ENCODE measurements around the gene GAPDHS. TPM values are rescaled to one million over a fixed set of nuclear protein-coding genes. Genes with fewer than 3 reads are reported as not detected.
A peak's percentile ranks its signal among the peaks of the same experiment; 100 is the strongest.

GAPDHS gene
- total RNA-seq, 1 experiment from 2014 or later: not detected

GRCh38 chr19:35556846-35557538, 23.7 kb downstream of the GAPDHS start:
- no peak for TF ChIP-seq CTCF (IDR thresholded peaks at IDR 0.05; ENCODE audit: unreplicated experiment)
- H3K36me3 Mint-ChIP-seq (ENCODE audit: insufficient read depth, unreplicated experiment): no peaks in the 10 kb centered on the region
- H3K27me3 Mint-ChIP-seq (ENCODE audit: unreplicated experiment): peaks cover 83% of the 10 kb centered on the region
- intact Hi-C loops (cut with micrococcal nuclease; ENCODE audit: unreplicated experiment): no loop called here
- H3K27ac Mint-ChIP-seq (ENCODE audit: unreplicated experiment): no peak overlapping the region
- CTCF ChIA-PET: interaction anchor here (1.1 kb wide), 1 partner anchor 48 kb away, joined by 3 read pairs; no protein-coding TSS in a partner anchor
- DNase-seq: no peak
- no peaks in the 10 kb centered on the region for H3K4me1 Mint-ChIP-seq (ENCODE audit: low read depth, unreplicated experiment)
- no peak overlapping the region for H3K4me3 Mint-ChIP-seq (ENCODE audit: low read depth, unreplicated experiment)
- BruUV-seq (replicated peaks): no TSS peak
- H3K9me3 Mint-ChIP-seq (ENCODE audit: low read depth, unreplicated experiment): no peaks in the 10 kb centered on the region

- no peaks in the 10 kb centered on the region for H3K36me3 Mint-ChIP-seq (ENCODE audit: insufficient read depth, unreplicated experiment)
- peaks cover 87% of the 10 kb centered on the region for H3K27me3 Mint-ChIP-seq (ENCODE audit: unreplicated experiment)
- no TSS peak for BruUV-seq (replicated peaks)
- no peak for TF ChIP-seq CTCF (IDR thresholded peaks at IDR 0.05; ENCODE audit: unreplicated experiment)
- H3K4me3 Mint-ChIP-seq (ENCODE audit: low read depth, unreplicated experiment): no peak overlapping the region
- no peaks in the 10 kb centered on the region for H3K9me3 Mint-ChIP-seq (ENCODE audit: low read depth, unreplicated experiment)
- peak; percentile 35 for DNase-seq
- H3K4me1 Mint-ChIP-seq (ENCODE audit: low read depth, unreplicated experiment): no peaks in the 10 kb centered on the region
- intact Hi-C loops (cut with micrococcal nuclease; ENCODE audit: unreplicated experiment): no loop called here
- no peak overlapping the region for H3K27ac Mint-ChIP-seq (ENCODE audit: unreplicated experiment)
- CTCF ChIA-PET: interaction anchor here (0.8 kb wide), 1 partner anchor 49 kb away, joined by 6 read pairs; no protein-coding TSS in a partner anchor
Measured at GRCh38 chr19:35557539-35558399, 24.5 kb downstream of the GAPDHS start.

DNA sequence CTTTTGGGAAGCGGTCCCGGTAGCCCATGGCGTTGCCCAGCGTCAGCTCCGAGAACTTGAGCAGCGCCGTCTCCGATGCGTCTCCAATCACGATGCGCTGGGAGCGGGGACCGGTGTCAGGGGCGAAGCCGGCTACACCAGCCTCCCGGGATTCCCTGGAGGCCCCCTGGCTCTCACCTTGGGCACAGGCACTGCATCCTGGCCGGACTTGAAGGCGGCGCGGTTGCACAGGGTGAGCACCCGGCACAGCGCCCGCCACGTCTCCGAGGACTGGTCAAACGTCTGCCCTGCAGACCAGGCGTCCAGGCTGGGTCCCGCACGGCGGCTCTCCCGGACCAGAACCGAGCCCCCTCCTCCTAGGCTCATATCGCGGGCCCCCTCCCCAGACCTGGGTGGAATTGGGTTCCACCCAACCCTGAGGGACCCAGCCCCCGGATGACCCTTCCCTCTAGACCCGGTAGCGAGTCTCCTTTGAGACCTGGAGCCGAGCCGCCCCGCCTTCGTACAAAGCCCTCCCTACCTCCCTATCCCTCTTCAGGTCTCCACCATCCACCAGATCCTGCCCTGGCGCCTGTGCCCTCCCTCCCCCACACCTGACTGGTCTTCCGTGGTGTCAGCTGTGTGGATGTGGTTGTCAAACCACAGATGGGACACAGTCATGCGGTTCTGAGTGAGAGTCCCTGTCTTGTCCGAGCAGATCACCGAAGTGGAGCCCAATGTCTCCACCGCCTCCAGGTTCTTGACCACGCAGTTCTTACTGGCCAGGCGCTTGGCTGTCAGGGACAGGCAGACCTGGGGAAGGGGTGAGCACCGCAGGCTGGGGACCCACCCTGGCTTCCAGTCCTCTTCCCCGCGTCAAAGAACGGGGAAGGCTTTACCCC, 25.4 kb downstream of the GAPDHS start:
- H3K4me3 Mint-ChIP-seq (ENCODE audit: low read depth, unreplicated experiment): no peak overlapping the region
- TF ChIP-seq CTCF (IDR thresholded peaks at IDR 0.05; ENCODE audit: unreplicated experiment): no peak
- DNase-seq: no peak
- CTCF ChIA-PET: interaction anchor here (0.8 kb wide), 1 partner anchor 48 kb away, joined by 6 read pairs; no protein-coding TSS in a partner anchor
- no peak overlapping the region for H3K27ac Mint-ChIP-seq (ENCODE audit: unreplicated experiment)
- BruUV-seq (replicated peaks): no TSS peak
- peaks cover 87% of the 10 kb centered on the region for H3K27me3 Mint-ChIP-seq (ENCODE audit: unreplicated experiment)
- no peaks in the 10 kb centered on the region for H3K4me1 Mint-ChIP-seq (ENCODE audit: low read depth, unreplicated experiment)
- no peaks in the 10 kb centered on the region for H3K36me3 Mint-ChIP-seq (ENCODE audit: insufficient read depth, unreplicated experiment)
- H3K9me3 Mint-ChIP-seq (ENCODE audit: low read depth, unreplicated experiment): no peaks in the 10 kb centered on the region
- intact Hi-C loops (cut with micrococcal nuclease; ENCODE audit: unreplicated experiment): no loop called here

- Mint-ChIP-seq H3K36me3 (ENCODE audit: insufficient read depth, unreplicated experiment) (no peaks in the 10 kb centered on the region), H3K27me3 (ENCODE audit: unreplicated experiment) (peaks cover 84% of the 10 kb centered on the region), H3K9me3 (ENCODE audit: low read depth, unreplicated experiment) (no peaks in the 10 kb centered on the region), H3K4me3 (ENCODE audit: low read depth, unreplicated experiment) (no peak overlapping the region), H3K27ac (ENCODE audit: unreplicated experiment) (no peak overlapping the region), H3K4me1 (ENCODE audit: low read depth, unreplicated experiment) (no peaks in the 10 kb centered on the region)
- intact Hi-C loops (cut with micrococcal nuclease; ENCODE audit: unreplicated experiment): no loop called here
- DNase-seq: no peak
- TF ChIP-seq CTCF (IDR thresholded peaks at IDR 0.05; ENCODE audit: unreplicated experiment): no peak
- CTCF ChIA-PET: no interaction called here
- BruUV-seq (replicated peaks): no TSS peak
Measured at GRCh38 chr19:35559281-35559659, 26.0 kb downstream of the GAPDHS start.

Measured in Calu3 (cell line).